Prostate gland (tissue), 2 donors: ENCODE results near the gene SNX6.

ENCODE experiments used
- POLR2A ChIP-seq: fragments of 450-650 bp; IDR thresholded peaks from one replicate; pipeline ENCODE4 v1.6.1; 2016; ENCODE audit warnings: antibody characterized with exemption, mild to moderate bottlenecking
- TF ChIP-seq, protein P1 (sequence below), 4 experiments: fragments of 200-600 bp in 2 of 4; fragments of 450-650 bp in 2 of 4; sonication (generic) in 2 of 4; IDR thresholded peaks; 1 replicate in 3 of 4; 2 replicates in 1 of 4; pipeline ENCODE4 v1.5.1; 2016 to 2019; ENCODE audit warnings: antibody characterized with exemption in 4 of 4, mild to moderate bottlenecking in 2 of 4, moderate library complexity in 2 of 4

DNA sequence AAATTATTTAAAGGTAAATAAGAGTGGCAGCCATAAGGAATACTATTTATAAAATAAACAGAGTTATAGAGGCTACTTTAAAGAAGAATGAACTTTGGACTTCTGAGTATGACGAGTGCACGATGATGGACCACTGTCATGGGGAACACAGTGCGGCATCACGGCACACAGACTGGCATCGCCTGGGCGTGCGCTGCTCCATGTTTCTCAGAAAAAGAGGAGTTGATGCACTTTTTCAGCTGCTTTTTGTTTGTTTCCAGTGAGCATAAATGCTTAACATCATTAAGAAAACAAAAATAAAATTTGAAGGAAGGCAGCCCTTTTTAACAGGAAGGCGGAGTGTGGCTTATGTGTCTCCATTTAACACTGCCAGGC is 67.2 kb downstream of the SNX6 start:
- TF ChIP-seq, protein P1, sequence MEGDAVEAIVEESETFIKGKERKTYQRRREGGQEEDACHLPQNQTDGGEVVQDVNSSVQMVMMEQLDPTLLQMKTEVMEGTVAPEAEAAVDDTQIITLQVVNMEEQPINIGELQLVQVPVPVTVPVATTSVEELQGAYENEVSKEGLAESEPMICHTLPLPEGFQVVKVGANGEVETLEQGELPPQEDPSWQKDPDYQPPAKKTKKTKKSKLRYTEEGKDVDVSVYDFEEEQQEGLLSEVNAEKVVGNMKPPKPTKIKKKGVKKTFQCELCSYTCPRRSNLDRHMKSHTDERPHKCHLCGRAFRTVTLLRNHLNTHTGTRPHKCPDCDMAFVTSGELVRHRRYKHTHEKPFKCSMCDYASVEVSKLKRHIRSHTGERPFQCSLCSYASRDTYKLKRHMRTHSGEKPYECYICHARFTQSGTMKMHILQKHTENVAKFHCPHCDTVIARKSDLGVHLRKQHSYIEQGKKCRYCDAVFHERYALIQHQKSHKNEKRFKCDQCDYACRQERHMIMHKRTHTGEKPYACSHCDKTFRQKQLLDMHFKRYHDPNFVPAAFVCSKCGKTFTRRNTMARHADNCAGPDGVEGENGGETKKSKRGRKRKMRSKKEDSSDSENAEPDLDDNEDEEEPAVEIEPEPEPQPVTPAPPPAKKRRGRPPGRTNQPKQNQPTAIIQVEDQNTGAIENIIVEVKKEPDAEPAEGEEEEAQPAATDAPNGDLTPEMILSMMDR (IDR thresholded peaks at IDR 0.05): no peak
- TF ChIP-seq POLR2A: no peak
